ENCODE data around the gene ARHGAP35.

Gene ARHGAP35

GRCh38 chr19:46902402-46902766 is 41.6 kb downstream of the ARHGAP35 start:
- no peak for DNase-seq (ENCODE audit: low read depth in 3 of 3)

DNA sequence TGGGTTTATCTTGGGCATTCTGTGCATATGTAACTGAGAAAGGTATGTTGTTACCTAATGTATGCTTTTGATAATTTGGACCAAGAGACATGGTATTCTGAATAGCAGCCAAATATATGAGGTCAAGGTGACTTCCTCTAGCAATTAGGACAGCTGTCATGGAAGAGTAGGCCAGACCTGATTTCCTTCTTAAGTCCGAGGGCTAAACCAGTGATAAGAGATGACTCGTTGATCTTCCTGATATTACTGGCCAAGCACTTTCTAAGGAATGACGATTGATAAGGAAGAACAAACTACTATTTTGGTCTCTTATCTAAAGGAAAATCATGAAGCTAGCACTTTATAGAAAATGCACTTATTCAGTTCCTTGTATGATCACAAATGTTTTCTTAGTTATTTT is 42.7 kb downstream of the ARHGAP35 start:
- no peak for DNase-seq (ENCODE audit: low read depth in 3 of 3)

DNA sequence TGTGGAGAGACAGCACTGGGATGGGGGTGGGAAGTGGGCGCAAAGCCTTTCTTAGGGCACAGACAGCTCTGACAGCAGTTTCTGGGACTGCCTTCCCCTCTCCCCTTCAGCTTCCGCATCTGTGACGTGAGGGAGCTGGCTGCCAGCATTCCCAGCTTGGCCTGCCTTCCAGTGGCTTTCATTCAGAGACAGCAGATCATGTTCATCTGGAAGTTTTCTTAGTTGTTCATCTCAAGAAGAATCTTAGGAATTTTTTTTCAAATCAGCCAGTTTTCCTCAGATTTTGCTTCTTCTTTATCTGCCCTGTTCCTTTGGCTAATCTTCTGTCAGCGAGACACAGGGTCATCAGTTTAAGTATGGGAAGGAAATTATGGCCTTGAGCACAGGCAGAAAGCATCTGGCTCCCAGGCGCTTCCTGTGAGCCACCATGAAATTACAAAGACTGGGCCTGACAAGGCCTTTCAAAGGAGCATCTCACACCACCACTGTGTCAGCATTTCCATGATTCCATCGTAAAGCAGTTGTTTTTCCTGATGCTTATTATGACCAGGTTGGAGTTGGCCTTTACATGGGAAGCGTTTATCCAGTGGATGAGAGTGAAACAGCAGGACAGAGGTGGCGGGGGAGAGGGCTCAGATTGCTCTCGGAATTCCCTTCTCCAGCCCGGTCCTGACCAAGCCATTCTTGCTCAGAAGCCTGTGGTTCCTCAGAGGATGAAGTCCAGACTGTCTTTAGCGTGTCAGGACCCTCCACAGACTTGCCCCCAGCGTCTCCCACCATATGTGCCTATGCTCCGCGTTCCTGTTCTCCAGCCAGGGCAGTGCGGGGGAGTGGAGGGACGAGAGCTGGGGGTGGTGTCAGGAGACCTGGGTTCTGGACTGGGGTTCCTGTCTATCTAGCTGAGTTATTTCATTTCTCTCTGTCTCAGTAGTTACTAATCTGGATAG is 43.6 kb downstream of the ARHGAP35 start:
- no peak for DNase-seq (ENCODE audit: low read depth in 3 of 3)

GRCh38 chr19:46906221-46906620 is 45.4 kb downstream of the ARHGAP35 start:
- no peak for DNase-seq (ENCODE audit: low read depth in 3 of 3)

DNA sequence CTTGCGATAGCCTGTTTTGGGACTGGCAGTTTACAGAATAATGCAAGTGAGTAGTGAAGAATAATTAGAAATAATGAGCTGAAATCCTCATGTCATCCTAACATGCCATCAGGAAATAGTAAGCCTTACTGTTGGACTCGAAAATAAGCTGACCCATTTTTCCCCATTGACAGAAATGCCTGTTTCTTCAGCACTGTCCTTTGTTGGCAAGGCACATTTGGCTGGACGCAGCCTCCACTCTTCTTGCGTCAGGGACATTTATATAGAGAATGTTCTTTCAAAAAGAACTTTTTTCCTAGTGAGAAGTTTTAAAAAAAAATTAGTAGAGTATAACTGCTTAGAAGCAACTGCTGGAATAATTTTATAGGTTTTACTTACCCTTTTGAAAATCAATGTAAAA is 47.1 kb downstream of the ARHGAP35 start:
- DNase-seq (ENCODE audit: low read depth in 3 of 3), result no peak

GRCh38 chr19:46909356-46909755 is 48.6 kb downstream of the ARHGAP35 start:
- DNase-seq (ENCODE audit: low read depth in 3 of 3), result no peak

All from stimulated activated CD4-positive, alpha-beta T cell treated with anti-CD3 and anti-CD28 coated beads, TNF-alpha, amount 100 ng/mL, for 4 hours (primary cell).